SK-N-SH (cell line): Measurements from ENCODE around the gene ENTR1. TPM values are rescaled to one million over a fixed set of nuclear protein-coding genes. Genes with fewer than 3 reads are reported as not detected.

Experiments
- CTCF ChIA-PET: fragments of 300-600, 350-600 bp; formaldehyde crosslinking; extraction: SDS; loops from one replicate; lab custom pipeline; 2021; lab: Yijun Ruan, JAX
- POLR2A ChIA-PET: fragments of 350-600 bp; sonication (Branson Sonifier 250); formaldehyde crosslinking; extraction: SDS; loops from one replicate; lab custom pipeline; 2020; ENCODE audit warnings: antibody characterized with exemption, inconsistent platforms; lab: Yijun Ruan, JAX
- DNase-seq: peaks from one replicate; pipeline ENCODE4 v3.0.0; 2012
- H2AFZ ChIP-seq: fragments of 200-600 bp; sonication (generic); 2 replicates; pipeline ENCODE4 v1.8.1; 2016; ENCODE audit warnings: antibody characterized with exemption, mild to moderate bottlenecking, low read depth
- H3F3A ChIP-seq: fragments of 200-600 bp; sonication (generic); replicated peaks from 2 replicates; pipeline ENCODE3; 2016; ENCODE audit warnings: antibody characterized with exemption, mild to moderate bottlenecking; ENCODE audit not compliant: insufficient read depth
- H3K27ac ChIP-seq, 2 experiments: fragments of 200-500 bp in 1 of 2; fragments of 200-600 bp in 1 of 2; sonication (Bioruptor generic) in 1 of 2; sonication (generic), shearing (Covaris generic) in 1 of 2; 2 replicates each; pipeline versions ENCODE4 v1.5.1 to v1.6.1; 2014 to 2016; ENCODE audit warnings: low read depth in 2 of 2, inconsistent platforms in 1 of 2, low read length in 1 of 2, mild to moderate bottlenecking in 1 of 2, mixed read lengths in 1 of 2
- H3K27me3 ChIP-seq: fragments of 200-600 bp; sonication (generic), shearing (Covaris generic); 2 replicates; pipeline ENCODE4 v1.6.1; 2016; ENCODE audit warnings: mixed run types; ENCODE audit not compliant: insufficient read depth
- H3K36me3 ChIP-seq, 2 experiments: fragments of 200-500 bp in 1 of 2; fragments of 200-600 bp in 1 of 2; sonication (Bioruptor generic) in 1 of 2; sonication (generic) in 1 of 2; replicated peaks in 1 of 2; 2 replicates each; pipeline versions ENCODE3 to v1.5.1; 2014 to 2016; ENCODE audit warnings: low read length in 1 of 2, mild to moderate bottlenecking in 1 of 2; ENCODE audit not compliant: insufficient read depth in 2 of 2, control insufficient read depth in 1 of 2
- H3K4me1 ChIP-seq, 2 experiments: fragments of 200-500 bp in 1 of 2; fragments of 200-600 bp in 1 of 2; sonication (Bioruptor generic) in 1 of 2; sonication (generic), shearing (Covaris generic) in 1 of 2; 2 replicates each; pipeline versions ENCODE4 v1.5.1 to v1.6.1; 2014 to 2016; ENCODE audit warnings: low read depth in 1 of 2, low read length in 1 of 2, mixed run types in 1 of 2; ENCODE audit not compliant: insufficient read depth in 2 of 2, control insufficient read depth in 1 of 2
- H3K4me2 ChIP-seq: fragments of 200-600 bp; sonication (generic), shearing (Covaris generic); 2 replicates; pipeline ENCODE4 v1.6.1; 2017; ENCODE audit warnings: mixed run types
- H3K4me3 ChIP-seq, 2 experiments: fragments of 200-500 bp in 1 of 2; fragments of 200-600 bp in 1 of 2; sonication (Bioruptor generic) in 1 of 2; sonication (generic), shearing (Covaris generic) in 1 of 2; 2 replicates each; pipeline versions ENCODE4 v1.5.1 to v1.8.1; 2014 to 2016; ENCODE audit warnings: low read depth in 2 of 2, inconsistent platforms in 1 of 2, low read length in 1 of 2, mild to moderate bottlenecking in 1 of 2, mixed read lengths in 1 of 2, moderate library complexity in 1 of 2
- H3K79me2 ChIP-seq: fragments of 200-600 bp; sonication (generic); 2 replicates; pipeline ENCODE4 v1.8.1; 2017; ENCODE audit warnings: mild to moderate bottlenecking; ENCODE audit not compliant: insufficient read depth
- H3K9ac ChIP-seq: fragments of 200-600 bp; sonication (generic); 2 replicates; pipeline ENCODE4 v1.6.1; 2017; ENCODE audit warnings: mixed run types
- H3K9me2 ChIP-seq: fragments of 200-600 bp; sonication (generic); 2 replicates; pipeline ENCODE4 v1.6.1; 2017; ENCODE audit warnings: mixed run types
- H3K9me3 ChIP-seq: fragments of 200-600 bp; sonication (generic); 2 replicates; pipeline ENCODE4 v1.6.1; 2017; ENCODE audit warnings: mixed run types, mild to moderate bottlenecking, moderate library complexity
- H4K20me1 ChIP-seq: fragments of 200-600 bp; sonication (generic); 2 replicates; pipeline ENCODE4 v1.6.1; 2017; ENCODE audit warnings: mild to moderate bottlenecking, mixed run types; ENCODE audit not compliant: insufficient read depth
- ELF1 ChIP-seq: IDR thresholded peaks from 2 replicates; pipeline ENCODE4 v1.4.0; 2012
- EP300 ChIP-seq, 2 experiments: IDR thresholded peaks; 2 replicates each; pipeline versions ENCODE4 v1.4.0 to v1.6.1; 2012; ENCODE audit warnings: borderline replicate concordance in 1 of 2, low read depth in 1 of 2, low read length in 1 of 2
- EZH2phosphoT487 ChIP-seq: fragments of 200-600 bp; sonication (generic); IDR thresholded peaks from 2 replicates; pipeline ENCODE4 v1.6.1; 2017; ENCODE audit warnings: low read depth, mixed run types, mild to moderate bottlenecking, antibody characterized with exemption, moderate library complexity, borderline replicate concordance
- FOXJ3 ChIP-seq: sonication (generic); formaldehyde crosslinking; IDR thresholded peaks from 2 replicates; pipeline ENCODE4 v1.5.1; 2020; ENCODE audit warnings: mild to moderate bottlenecking, missing genetic modification reagents
- FOXM1 ChIP-seq: IDR thresholded peaks from 2 replicates; pipeline ENCODE4 v1.4.0; 2012; ENCODE audit warnings: low read depth, mild to moderate bottlenecking
- GABPA ChIP-seq: IDR thresholded peaks from 2 replicates; pipeline ENCODE4 v1.4.0; 2012; ENCODE audit warnings: low read depth, mild to moderate bottlenecking
- JUND ChIP-seq: IDR thresholded peaks from 2 replicates; pipeline ENCODE4 v1.4.0; 2012
- MAX ChIP-seq: IDR thresholded peaks from 2 replicates; pipeline ENCODE4 v1.4.0; 2012; ENCODE audit warnings: low read depth
- MEF2A ChIP-seq: IDR thresholded peaks from 2 replicates; pipeline ENCODE4 v1.4.0; 2012; ENCODE audit warnings: low read depth, borderline replicate concordance
- MXI1 ChIP-seq: IDR thresholded peaks from 2 replicates; pipeline ENCODE4 v1.6.1; 2012; ENCODE audit warnings: mild to moderate bottlenecking, low read depth, low read length, improper control_type of control experiment
- NFIC ChIP-seq: IDR thresholded peaks from 2 replicates; pipeline ENCODE4 v1.4.0; 2012; ENCODE audit warnings: borderline replicate concordance
- PBX3 ChIP-seq: IDR thresholded peaks from 2 replicates; pipeline ENCODE4; 2012
- RAD21 ChIP-seq: IDR thresholded peaks from 2 replicates; pipeline ENCODE4 v1.6.1; 2012; ENCODE audit warnings: mild to moderate bottlenecking, low read length
- REST ChIP-seq: IDR thresholded peaks from 2 replicates; pipeline ENCODE4 v1.6.1; 2012; ENCODE audit warnings: mild to moderate bottlenecking, low read depth, low read length, moderate library complexity
- SIN3A ChIP-seq: IDR thresholded peaks from 2 replicates; pipeline ENCODE4 v1.6.1; 2012; ENCODE audit warnings: low read depth, mild to moderate bottlenecking, low read length, moderate library complexity, borderline replicate concordance
- SMC3 ChIP-seq: IDR thresholded peaks from 2 replicates; pipeline ENCODE4 v1.6.1; 2012; ENCODE audit warnings: low read depth, low read length, improper control_type of control experiment
- TEAD4 ChIP-seq: IDR thresholded peaks from 2 replicates; pipeline ENCODE4 v1.4.0; 2012; ENCODE audit warnings: mild to moderate bottlenecking, borderline replicate concordance; ENCODE audit not compliant: insufficient read depth
- ZBTB33 ChIP-seq: IDR thresholded peaks from 2 replicates; pipeline ENCODE4 v1.4.0; 2012; ENCODE audit warnings: low read depth, borderline replicate concordance
- WGBS: methylation state at CpG from one replicate; pipeline ENCODE4 v1.1.6; 2017; ENCODE audit warnings: low lambda C conversion rate; 5-methylcytosine and 5-hydroxymethylcytosine counted together
- polyA plus RNA-seq, 3 experiments: library from polyadenylated mRNA; depleted of rRNA; stranded (reverse); fragments of >200 nt; gene quantifications; 2 replicates each; pipeline ENCODE4 v1.2.3, GENCODE V29; 2012
- TF ChIP-seq, protein P1 (sequence below): IDR thresholded peaks from 2 replicates; pipeline ENCODE4 v1.4.0; 2012; ENCODE audit warnings: low read depth, borderline replicate concordance

ENTR1 gene
- polyA plus RNA-seq, 1 of the 3 experiments (the other 2 are of a cell fraction): 71.3 TPM

DNA sequence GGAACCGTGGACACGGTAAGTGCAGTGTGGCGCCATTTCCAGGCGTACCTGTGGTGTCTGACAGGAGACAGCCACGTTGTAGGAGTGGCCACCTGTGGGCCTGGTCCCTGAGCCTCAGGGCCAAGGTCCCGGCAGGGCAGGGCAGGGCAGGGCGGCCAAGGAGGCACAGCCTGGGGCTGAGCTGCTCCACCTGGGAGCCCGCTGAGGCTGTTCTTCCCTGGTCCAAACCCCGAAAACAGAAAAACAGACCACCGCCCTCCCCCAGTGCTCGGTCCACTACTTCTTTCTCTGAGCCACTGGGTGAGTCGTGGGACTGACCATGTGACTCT is 8.6 kb upstream of the ENTR1 start:
- Histone ChIP-seq H3K27ac (no peak overlapping the region), H2AFZ (no peak overlapping the region), H3F3A (no peaks in the 10 kb centered on the region), H3K9me2 (no peaks in the 10 kb centered on the region), H3K9ac (no peak overlapping the region), H3K9me3 (no peaks in the 10 kb centered on the region), H3K79me2 (peaks cover 12% of the 10 kb centered on the region; the same call in 1 of the 2 replicates), H3K27me3 (no peaks in the 10 kb centered on the region), H3K36me3 (peaks cover 36 to 73% of the 10 kb centered on the region in 2 experiments), H4K20me1 (no peaks in the 10 kb centered on the region), H3K4me2 (no peak overlapping the region), H3K4me1 (no peaks in the 10 kb centered on the region), H3K4me3 (no peak overlapping the region)
- CTCF ChIA-PET: interaction anchor here (0.8 kb wide), 1 partner anchor 18 kb away, joined by 3 read pairs; no protein-coding TSS in a partner anchor
- 94% methylated on average over 12 of the region's 12 CpGs for WGBS
- DNase-seq: no peak
- TF ChIP-seq GABPA: no peak
- TF ChIP-seq SMC3: no peak
- no peak for TF ChIP-seq RAD21
- TF ChIP-seq MAX: no peak
- TF ChIP-seq, protein P1, sequence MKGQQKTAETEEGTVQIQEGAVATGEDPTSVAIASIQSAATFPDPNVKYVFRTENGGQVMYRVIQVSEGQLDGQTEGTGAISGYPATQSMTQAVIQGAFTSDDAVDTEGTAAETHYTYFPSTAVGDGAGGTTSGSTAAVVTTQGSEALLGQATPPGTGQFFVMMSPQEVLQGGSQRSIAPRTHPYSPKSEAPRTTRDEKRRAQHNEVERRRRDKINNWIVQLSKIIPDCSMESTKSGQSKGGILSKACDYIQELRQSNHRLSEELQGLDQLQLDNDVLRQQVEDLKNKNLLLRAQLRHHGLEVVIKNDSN: no peak
- no peak for TF ChIP-seq ELF1
- TF ChIP-seq MEF2A: no peak
- TF ChIP-seq REST: no peak
- no peak for TF ChIP-seq FOXJ3
- no peak for TF ChIP-seq NFIC
- POLR2A ChIA-PET: interaction anchor here (1.0 kb wide), 1 partner anchor 32 kb away, joined by 4 read pairs; no protein-coding TSS in a partner anchor

- peaks cover 18% of the 10 kb centered on the region; the same call in 1 of the 2 replicates for H3K79me2 ChIP-seq
- ChIA-PET CTCF (no interaction called here), POLR2A (interaction anchor here (1.0 kb wide), 1 partner anchor 31 kb away, joined by 4 read pairs; no protein-coding TSS in a partner anchor)
- no peak for DNase-seq
- H3K27ac ChIP-seq: no peak overlapping the region
- no peaks in the 10 kb centered on the region for H3K9me3 ChIP-seq
- no peaks in the 10 kb centered on the region for H3K9me2 ChIP-seq
- WGBS: 96% methylated on average over 29 of the region's 48 CpGs
- H4K20me1 ChIP-seq: no peaks in the 10 kb centered on the region
- H3K27me3 ChIP-seq: no peaks in the 10 kb centered on the region
- no peak overlapping the region for H2AFZ ChIP-seq
- no peak overlapping the region for H3K4me2 ChIP-seq
- H3K36me3 ChIP-seq: peaks cover 39 to 76% of the 10 kb centered on the region in 2 experiments
- no peak overlapping the region for H3K9ac ChIP-seq
- no peak overlapping the region for H3K4me3 ChIP-seq
- H3F3A ChIP-seq: no peaks in the 10 kb centered on the region
- H3K4me1 ChIP-seq: no peaks in the 10 kb centered on the region
- TF ChIP-seq NFIC: no peak
- TF ChIP-seq ELF1: no peak
- TF ChIP-seq ZBTB33: no peak
- TF ChIP-seq SIN3A: no peak
- no peak for TF ChIP-seq EZH2phosphoT487
- no peak for TF ChIP-seq MXI1
- no peak for TF ChIP-seq TEAD4
- no peak for TF ChIP-seq JUND
- TF ChIP-seq GABPA: no peak
- no peak for TF ChIP-seq EP300 (IDR thresholded peaks at IDR 0.05; ENCODE audit: borderline replicate concordance in 1 of 2, low read depth in 1 of 2, low read length in 1 of 2)
- TF ChIP-seq RAD21: no peak
- TF ChIP-seq PBX3: no peak
- no peak for TF ChIP-seq FOXM1
Measured at GRCh38 chr9:136418182-136419091, 8.0 kb upstream of the ENTR1 start.
